ENCODE results near the gene RGS17.
"Not testable (repeated sequence)": the region's sequence is repeated elsewhere in the genome, so short reads cannot be mapped to it uniquely, and the experiment has no call there.

Gene RGS17

DNA sequence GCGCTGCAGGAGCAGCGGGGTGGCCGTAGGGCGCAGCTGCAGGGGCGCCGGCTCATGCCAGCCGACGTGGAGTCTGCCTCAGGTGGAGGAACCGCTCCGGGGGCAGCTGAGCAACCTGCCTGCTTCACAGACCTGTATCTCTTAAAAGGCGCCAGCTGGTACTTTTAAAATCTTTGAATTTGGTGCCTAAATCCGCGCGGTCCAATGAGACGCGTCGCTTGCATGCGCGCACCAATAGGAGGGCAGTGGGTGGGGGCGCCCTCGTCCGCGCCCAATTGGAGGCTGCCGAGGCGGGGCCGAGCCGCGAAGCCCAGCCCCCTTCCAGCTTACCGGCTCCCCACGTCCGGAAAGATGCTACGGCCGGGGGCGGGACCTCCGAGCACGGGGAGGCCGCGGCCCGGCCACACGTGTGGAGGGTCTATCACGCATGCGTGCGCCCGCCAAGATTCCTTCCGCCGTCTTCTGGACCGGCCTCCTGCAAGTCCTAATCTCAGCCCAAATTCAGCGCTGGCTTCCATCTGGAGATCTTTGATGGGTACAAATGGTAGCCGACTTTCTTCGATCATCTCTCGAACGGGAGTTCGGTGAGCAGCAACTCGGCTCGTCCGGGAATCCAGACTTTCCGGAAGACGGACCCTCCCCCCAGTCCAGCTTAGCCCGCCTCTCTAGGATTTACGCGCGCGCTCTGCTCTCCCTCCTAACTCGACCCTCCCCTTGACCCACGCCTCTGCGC, 148.0 kb downstream of the RGS17 start, which contains the start of gene FBXO5:
Gene FBXO5 (minus strand): TSS at position 138 of the 733 bp plus-strand sequence. CDS start 82 bp downstream, at position 56.
- peak; percentile 93 to 97 (median 94) for DNase-seq

DNA sequence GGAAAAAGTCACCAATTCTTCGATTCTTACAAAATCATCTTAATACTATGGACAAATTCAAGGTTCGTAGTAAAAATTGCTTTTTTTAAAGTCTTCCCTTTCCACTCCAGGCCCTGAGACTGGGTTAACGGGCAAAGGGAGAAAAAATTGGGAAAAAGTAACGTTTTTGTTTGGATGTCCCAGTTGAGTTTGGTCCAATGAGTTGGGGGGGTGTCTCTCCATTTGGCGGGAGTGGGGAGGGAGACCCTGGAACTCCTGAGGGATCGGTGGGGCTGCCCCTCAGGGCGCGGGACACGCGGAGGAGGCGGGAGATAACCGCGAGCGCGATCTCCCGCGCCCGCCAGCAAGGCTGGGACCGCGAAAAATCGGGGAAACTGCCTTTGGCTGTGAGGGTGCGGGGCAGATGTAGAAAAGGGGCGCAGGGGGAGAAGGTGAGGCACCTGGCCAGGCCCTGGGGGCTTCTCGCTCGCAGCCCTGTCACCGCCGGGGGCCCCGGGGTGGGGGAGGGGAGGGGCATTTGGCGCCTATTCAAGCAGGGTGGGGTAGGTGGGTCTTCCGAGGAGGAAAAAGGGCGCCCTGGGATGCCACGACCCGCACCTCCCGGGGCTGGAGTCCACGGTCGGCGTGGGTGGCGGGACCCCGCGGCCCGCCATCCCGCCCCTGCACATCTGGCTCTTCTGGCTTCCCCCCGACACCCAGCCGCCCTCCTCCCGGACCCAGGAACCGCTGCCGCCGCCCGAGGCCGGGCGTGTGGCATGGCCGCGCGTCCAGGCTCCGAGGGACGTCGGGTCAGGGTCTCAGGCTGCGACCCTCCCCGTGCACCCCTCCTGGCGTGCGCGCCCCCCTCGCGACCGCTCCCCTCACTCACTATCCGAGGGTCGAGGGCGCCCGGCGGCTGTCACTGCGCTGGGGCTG, 148.8 kb downstream of the RGS17 start:
- peak in 2 of 4 experiments; percentile 4 to 38 for DNase-seq

DNA sequence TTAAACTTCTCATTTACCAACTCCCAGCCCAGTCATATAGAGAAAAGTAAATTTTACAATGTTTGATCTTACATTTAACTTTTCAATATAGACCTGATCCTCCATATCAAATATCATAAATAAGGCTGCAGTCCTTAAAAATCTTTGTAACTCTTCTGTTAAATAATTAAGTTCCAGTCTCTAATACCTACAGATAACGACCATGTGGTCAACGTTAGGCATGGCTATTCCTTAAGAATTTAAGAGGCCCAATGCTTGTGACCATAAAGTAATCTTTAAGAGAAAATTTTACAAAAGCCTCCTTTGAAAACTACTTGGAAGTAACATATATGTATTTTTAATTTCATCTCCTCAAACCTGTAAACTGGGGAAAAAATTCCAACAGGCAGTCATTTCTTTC, 149.9 kb downstream of the RGS17 start:
- DNase-seq = no peak

GRCh38 chr6:152980656-152981055, 150.4 kb downstream of the RGS17 start:
- DNase-seq = no peak

DNA sequence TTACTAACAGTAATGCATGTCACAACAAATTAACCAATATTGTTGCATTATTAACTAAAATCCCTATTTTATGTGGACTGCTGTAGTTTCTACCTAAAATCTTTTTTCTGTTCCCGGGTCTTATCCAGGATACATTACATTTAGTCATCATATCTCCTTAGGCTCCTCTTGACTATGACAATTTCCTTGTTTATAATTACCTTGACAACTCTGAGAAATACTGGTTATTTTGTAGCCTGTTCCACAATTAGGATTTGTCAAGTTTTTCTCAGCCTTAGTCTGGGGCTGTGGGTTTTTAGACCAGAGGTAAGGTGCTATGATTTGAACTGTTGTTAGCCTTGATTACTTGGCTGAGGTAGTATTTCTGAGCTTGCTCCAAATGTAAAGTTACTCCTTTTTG, 152.0 kb downstream of the RGS17 start:
- DNase-seq = no peak

- no peak for DNase-seq
These were observed 153.0 kb downstream of the RGS17 start for GRCh38 chr6:152978058-152978457.

GRCh38 chr6:152977556-152977955, 153.5 kb downstream of the RGS17 start:
- DNase-seq = no peak

GRCh38 chr6:152976749-152977148, 154.3 kb downstream of the RGS17 start:
- DNase-seq = no peak

- DNase-seq = no peak
These were observed 155.7 kb downstream of the RGS17 start for GRCh38 chr6:152975204-152975915.

GRCh38 chr6:152973916-152974315, 157.2 kb downstream of the RGS17 start:
- no peak for DNase-seq

GRCh38 chr6:152969688-152970418, 161.2 kb downstream of the RGS17 start:
- DNase-seq = no peak

GRCh38 chr6:152966168-152966894, 164.8 kb downstream of the RGS17 start:
- DNase-seq = not testable (repeated sequence)

GRCh38 chr6:152959333-152959732, 171.7 kb downstream of the RGS17 start:
- no peak for DNase-seq

GRCh38 chr6:152957796-152958195, 173.3 kb downstream of the RGS17 start:
- no peak for DNase-seq

Data from activated CD4-positive, CD25-positive, alpha-beta regulatory T cell (primary cell).